ENCODE results near the gene RORC.
"Not testable (repeated sequence)": the region's sequence is repeated elsewhere in the genome, so short reads cannot be mapped to it uniquely, and the experiment has no call there.

Gene RORC

DNA sequence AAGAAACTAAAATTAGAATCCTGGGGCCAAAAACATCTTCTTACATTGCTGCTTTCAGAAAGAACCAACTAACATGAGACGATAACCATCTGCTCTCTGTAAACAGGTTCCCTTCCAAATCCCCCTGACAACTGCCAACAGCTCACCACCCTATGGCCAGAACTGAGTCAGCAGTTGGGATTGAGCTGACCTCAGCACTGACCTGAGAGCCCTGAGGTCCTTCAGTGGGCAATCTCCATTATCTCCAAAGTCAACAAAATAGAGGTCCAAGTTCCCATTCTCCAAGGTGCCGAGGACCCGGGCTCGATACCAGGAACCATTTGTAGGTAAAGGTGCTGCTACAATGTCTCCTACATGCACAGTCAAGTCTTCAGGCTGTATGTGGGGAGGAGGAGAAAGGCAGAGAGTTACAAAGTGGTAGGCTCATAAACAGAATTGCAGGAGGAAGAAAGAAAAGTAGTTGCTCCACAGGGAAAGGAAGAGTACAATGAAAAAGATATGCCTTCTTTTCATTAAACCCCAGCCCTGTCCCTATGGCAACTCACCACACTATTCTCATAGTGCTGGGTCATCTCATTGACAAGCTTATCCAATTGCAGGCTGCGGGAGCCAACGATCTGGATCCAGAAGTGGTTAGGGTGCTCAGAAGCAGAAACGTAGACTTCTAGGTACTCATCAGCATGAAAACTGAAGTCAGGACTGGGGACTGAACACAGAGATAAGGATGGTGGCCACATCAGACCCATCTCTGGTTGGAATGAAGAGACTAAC lies 55.5 kb downstream of the RORC start:
- no peak overlapping the region for H3K4me3 Mint-ChIP-seq
- H3K27me3 Mint-ChIP-seq = no peaks in the 10 kb centered on the region
- peaks cover 39% of the 10 kb centered on the region for H3K4me1 Mint-ChIP-seq (ENCODE audit: low read depth)
- peak overlapping the region; percentile 59 for H3K27ac Mint-ChIP-seq
- H3K9me3 Mint-ChIP-seq = no peaks in the 10 kb centered on the region
- intact Hi-C loops (cut with micrococcal nuclease) = no loop called here
- peaks cover 99% of the 10 kb centered on the region for H3K36me3 Mint-ChIP-seq (ENCODE audit: low read depth)

- Mint-ChIP-seq H3K4me3 (no peak overlapping the region), H3K27ac (no peak overlapping the region), H3K9me3 (no peaks in the 10 kb centered on the region), H3K36me3 (ENCODE audit: low read depth) (peaks cover 95% of the 10 kb centered on the region), H3K4me1 (ENCODE audit: low read depth) (peaks cover 37% of the 10 kb centered on the region), H3K27me3 (peaks cover 3% of the 10 kb centered on the region)
- intact Hi-C loops (cut with micrococcal nuclease) = no loop called here
Measured at GRCh38 chr1:151774256-151774922, 57.2 kb downstream of the RORC start.

DNA sequence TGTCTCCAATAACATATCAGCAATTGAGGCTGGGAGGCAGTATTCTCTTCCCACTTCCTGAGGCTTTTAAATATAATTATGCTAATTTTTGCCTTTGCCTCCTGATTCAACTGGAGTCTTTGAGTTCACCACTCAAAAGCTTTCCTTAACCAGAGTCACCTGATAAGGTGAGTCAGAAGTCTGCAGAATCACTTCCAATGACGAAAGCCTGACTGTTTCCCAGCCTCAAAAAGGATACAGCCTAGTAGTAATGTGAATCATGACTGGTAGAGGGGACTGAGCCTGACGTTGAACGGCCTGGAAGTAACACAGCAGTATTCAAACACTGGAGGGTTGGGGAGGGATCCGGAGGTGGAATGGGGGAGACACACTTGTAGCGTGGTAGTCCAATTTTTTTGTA lies 57.9 kb downstream of the RORC start:
- peaks cover 3% of the 10 kb centered on the region for H3K27me3 Mint-ChIP-seq
- H3K9me3 Mint-ChIP-seq = no peaks in the 10 kb centered on the region
- intact Hi-C loops (cut with micrococcal nuclease) = no loop called here
- peaks cover 92% of the 10 kb centered on the region for H3K36me3 Mint-ChIP-seq (ENCODE audit: low read depth)
- H3K27ac Mint-ChIP-seq = no peak overlapping the region
- no peak overlapping the region for H3K4me3 Mint-ChIP-seq
- peaks cover 38% of the 10 kb centered on the region for H3K4me1 Mint-ChIP-seq (ENCODE audit: low read depth)

DNA sequence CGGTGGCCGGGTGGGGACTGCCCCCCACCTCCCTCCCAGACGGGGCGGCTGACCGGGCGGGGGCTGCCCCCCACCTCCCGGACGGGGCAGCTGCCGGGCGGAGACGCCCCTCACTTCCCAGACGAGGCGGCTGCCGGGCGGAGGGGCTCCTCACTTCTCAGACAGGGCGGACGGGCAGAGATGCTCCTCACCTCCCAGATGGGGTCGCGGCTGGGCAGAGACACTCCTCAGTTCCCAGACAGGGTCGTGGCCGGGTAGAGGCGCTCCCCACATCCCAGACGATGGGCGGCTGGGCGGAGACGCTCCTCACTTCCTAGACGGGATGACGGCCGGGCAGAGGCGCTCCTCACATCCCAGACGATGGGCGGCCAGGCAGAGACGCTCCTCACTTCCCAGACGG lies 62.3 kb downstream of the RORC start:
- H3K27me3 Mint-ChIP-seq, H3K4me3 Mint-ChIP-seq, H3K9me3 Mint-ChIP-seq: not testable (repeated sequence)
- Mint-ChIP-seq H3K4me1 (ENCODE audit: low read depth) (peaks cover 55% of the 10 kb centered on the region), H3K27ac (peak overlapping the region; percentile 44), H3K36me3 (ENCODE audit: low read depth) (peaks cover 73% of the 10 kb centered on the region)
- intact Hi-C loops (cut with micrococcal nuclease) = loop anchor here (10.0 kb wide), 1 partner anchor 66 kb away; the partner anchor contains the start of genes C2CD4D and RORC

GRCh38 chr1:151768351-151769066 lies 63.1 kb downstream of the RORC start:
- intact Hi-C loops (cut with micrococcal nuclease) = loop anchor here (10.0 kb wide), 1 partner anchor 66 kb away; the partner anchor contains the start of genes C2CD4D and RORC
- Mint-ChIP-seq H3K27ac (peak overlapping the region; percentile 76), H3K4me3 (peak overlapping the region; percentile 17), H3K36me3 (ENCODE audit: low read depth) (peaks cover 67% of the 10 kb centered on the region), H3K4me1 (ENCODE audit: low read depth) (peaks cover 62% of the 10 kb centered on the region)
- H3K27me3 Mint-ChIP-seq, H3K9me3 Mint-ChIP-seq: not testable (repeated sequence)

- Mint-ChIP-seq H3K4me1 (ENCODE audit: low read depth) (peaks cover 55% of the 10 kb centered on the region), H3K9me3 (no peaks in the 10 kb centered on the region), H3K27ac (peak overlapping the region; percentile 94), H3K27me3 (no peaks in the 10 kb centered on the region), H3K36me3 (ENCODE audit: low read depth) (peaks cover 67% of the 10 kb centered on the region), H3K4me3 (peak overlapping the region; percentile 91)
- intact Hi-C loops (cut with micrococcal nuclease) = loop anchor here (2.0 to 10.0 kb wide), 2 partner anchors 27 to 71 kb away; partner anchors contain the start of genes C2CD4D, RORC and TDRKH
Measured at GRCh38 chr1:151763990-151764389, 67.6 kb downstream of the RORC start.

- H3K9me3 Mint-ChIP-seq = no peaks in the 10 kb centered on the region
- H3K27me3 Mint-ChIP-seq = no peaks in the 10 kb centered on the region
- intact Hi-C loops (cut with micrococcal nuclease) = loop anchor here (2.0 to 10.0 kb wide), 2 partner anchors 28 to 72 kb away; partner anchors contain the start of genes C2CD4D, RORC and TDRKH
- peaks cover 74% of the 10 kb centered on the region for H3K36me3 Mint-ChIP-seq (ENCODE audit: low read depth)
- H3K4me3 Mint-ChIP-seq = peak within 1 kb of the TSS; percentile 91
- peak within 1 kb of the TSS; percentile 94 for H3K27ac Mint-ChIP-seq
- peaks cover 50% of the 10 kb centered on the region for H3K4me1 Mint-ChIP-seq (ENCODE audit: low read depth)
Measured at GRCh38 chr1:151762941-151763921, 68.4 kb downstream of the RORC start, which contains the start of gene MRPL9. Gene MRPL9 (minus strand): TSS chr1:151763496. CDS start chr1:151763479, 17 bp downstream.

GRCh38 chr1:151760597-151761385 lies 70.8 kb downstream of the RORC start:
- Mint-ChIP-seq H3K9me3 (no peaks in the 10 kb centered on the region), H3K27ac (no peak overlapping the region), H3K36me3 (ENCODE audit: low read depth) (peaks cover 62% of the 10 kb centered on the region), H3K4me3 (no peak overlapping the region), H3K4me1 (ENCODE audit: low read depth) (peaks cover 49% of the 10 kb centered on the region), H3K27me3 (no peaks in the 10 kb centered on the region)
- intact Hi-C loops (cut with micrococcal nuclease) = loop anchor here (10.0 kb wide), 1 partner anchor 74 kb away; the partner anchor contains the start of genes C2CD4D and RORC

GRCh38 chr1:151759241-151759640 lies 72.4 kb downstream of the RORC start:
- H3K4me3 Mint-ChIP-seq = no peak overlapping the region
- H3K27ac Mint-ChIP-seq = no peak overlapping the region
- H3K36me3 Mint-ChIP-seq (ENCODE audit: low read depth) = peaks cover 62% of the 10 kb centered on the region
- no peaks in the 10 kb centered on the region for H3K27me3 Mint-ChIP-seq
- intact Hi-C loops (cut with micrococcal nuclease) = no loop called here
- H3K9me3 Mint-ChIP-seq = no peaks in the 10 kb centered on the region
- peaks cover 37% of the 10 kb centered on the region for H3K4me1 Mint-ChIP-seq (ENCODE audit: low read depth)

GRCh38 chr1:151756291-151756690 lies 75.3 kb downstream of the RORC start:
- Mint-ChIP-seq H3K4me1 (ENCODE audit: low read depth) (peaks cover 13% of the 10 kb centered on the region), H3K9me3 (no peaks in the 10 kb centered on the region), H3K4me3 (no peak overlapping the region), H3K36me3 (ENCODE audit: low read depth) (peaks cover 43% of the 10 kb centered on the region), H3K27me3 (peaks cover 12% of the 10 kb centered on the region), H3K27ac (no peak overlapping the region)
- intact Hi-C loops (cut with micrococcal nuclease) = no loop called here
